GM18873 (cell line): ENCODE data around the gene XYLT1.

Experiments used
- ATAC-seq: cut with Tn5 transposase; IDR thresholded peaks from one replicate; pipeline ENCODE4 v1.9.1; 2021; ENCODE audit warnings: mild to moderate bottlenecking, moderate library complexity, moderate number of reproducible peaks; ENCODE audit not compliant: unreplicated experiment, low FRiP score

XYLT1 gene

GRCh38 chr16:17134586-17134985, 336.2 kb downstream of the XYLT1 start:
- ATAC-seq, result peak; percentile 90

DNA sequence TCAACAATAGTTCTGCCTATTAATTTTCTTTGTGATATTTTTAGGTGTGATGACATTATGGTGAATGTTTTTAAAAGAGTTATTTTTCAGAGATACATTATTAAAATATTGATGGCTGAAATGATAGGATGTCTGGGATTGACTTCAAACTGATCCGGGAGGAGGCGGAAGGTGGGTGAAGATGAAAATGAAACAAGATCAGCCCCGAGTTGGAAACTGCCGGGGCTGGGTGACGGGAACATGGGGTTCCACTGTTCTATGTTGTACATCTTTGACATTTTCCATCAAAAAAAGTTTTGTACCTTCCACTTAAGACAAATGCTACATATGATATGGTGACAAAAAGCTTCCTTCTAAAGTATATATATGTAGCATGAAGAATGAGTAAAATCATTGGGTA, 336.9 kb downstream of the XYLT1 start:
- ATAC-seq, result no peak

GRCh38 chr16:17131351-17131750, 339.4 kb downstream of the XYLT1 start:
- no peak for ATAC-seq

DNA sequence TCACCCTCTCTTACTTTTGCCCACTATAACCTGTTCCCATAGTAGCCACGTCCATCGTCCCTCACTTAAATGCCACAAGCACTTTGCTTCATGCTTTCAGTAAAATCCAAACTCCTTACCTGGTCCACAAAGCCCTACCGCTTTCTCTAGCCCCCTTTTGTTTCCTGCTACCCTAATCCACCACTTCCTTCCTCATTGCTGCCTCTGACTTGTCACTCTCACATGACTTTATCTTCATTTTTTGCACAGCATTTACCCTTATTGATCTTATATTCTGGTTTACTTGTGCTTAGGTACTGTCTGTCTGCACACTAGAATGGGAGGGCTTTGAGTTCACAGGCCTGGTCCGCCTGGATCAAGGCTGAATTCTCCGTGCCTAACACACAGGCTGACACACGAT, 340.0 kb downstream of the XYLT1 start:
- no peak for ATAC-seq

GRCh38 chr16:17129971-17130370, 340.8 kb downstream of the XYLT1 start:
- ATAC-seq, result no peak

GRCh38 chr16:17128791-17129190, 342.0 kb downstream of the XYLT1 start:
- no peak for ATAC-seq

GRCh38 chr16:17126156-17126555, 344.6 kb downstream of the XYLT1 start:
- no peak for ATAC-seq

DNA sequence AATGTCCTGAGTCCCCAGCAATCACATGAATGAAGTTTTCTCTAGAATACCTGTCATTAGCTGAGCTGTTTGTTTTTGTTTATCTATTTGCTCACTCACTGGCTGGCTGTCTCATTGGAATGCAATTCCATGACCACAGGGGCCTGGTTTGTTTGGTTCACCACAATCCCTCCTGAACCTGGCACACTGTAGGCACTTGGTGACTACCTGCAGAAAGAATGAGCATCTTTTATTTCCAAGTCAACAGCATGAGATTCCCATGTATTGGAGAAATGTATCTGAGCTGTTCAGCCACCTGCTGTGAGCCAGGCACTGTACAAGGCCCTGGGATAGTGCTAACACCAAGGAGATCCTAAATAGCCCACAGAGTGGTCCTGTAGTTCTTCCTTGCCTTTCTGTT, 345.1 kb downstream of the XYLT1 start:
- ATAC-seq, result no peak

DNA sequence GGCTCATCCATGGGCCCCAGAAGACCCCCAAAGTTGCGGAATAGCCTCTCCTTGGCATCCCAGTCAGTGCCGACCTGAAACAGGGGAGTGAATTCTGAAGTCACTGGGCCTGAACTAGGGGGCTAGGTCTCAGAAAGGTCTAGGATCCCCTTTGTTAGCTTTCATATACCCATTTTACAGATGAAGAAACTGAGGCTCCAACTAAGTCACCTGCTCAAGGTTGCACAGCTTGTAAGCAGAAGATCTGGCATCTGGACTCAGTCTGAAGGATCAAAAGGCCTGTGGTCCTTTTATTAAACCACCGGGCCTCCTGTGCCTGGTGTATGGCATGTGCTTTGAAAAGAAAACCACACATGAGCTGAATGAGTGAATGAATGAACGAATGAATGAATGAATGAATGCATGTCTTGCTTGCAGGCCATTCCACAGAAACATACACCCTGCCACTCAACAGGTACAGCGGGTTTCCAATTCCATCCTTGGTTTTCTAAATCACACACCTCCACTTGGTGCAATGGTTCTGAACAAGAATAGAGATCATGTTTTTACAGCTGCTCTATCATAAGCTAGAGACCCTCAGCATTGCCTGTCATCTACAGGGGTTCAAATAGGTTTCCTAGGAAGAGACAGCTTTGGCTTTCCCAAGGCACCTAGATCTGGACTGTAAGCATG, 352.7 kb downstream of the XYLT1 start:
- ATAC-seq, result no peak

DNA sequence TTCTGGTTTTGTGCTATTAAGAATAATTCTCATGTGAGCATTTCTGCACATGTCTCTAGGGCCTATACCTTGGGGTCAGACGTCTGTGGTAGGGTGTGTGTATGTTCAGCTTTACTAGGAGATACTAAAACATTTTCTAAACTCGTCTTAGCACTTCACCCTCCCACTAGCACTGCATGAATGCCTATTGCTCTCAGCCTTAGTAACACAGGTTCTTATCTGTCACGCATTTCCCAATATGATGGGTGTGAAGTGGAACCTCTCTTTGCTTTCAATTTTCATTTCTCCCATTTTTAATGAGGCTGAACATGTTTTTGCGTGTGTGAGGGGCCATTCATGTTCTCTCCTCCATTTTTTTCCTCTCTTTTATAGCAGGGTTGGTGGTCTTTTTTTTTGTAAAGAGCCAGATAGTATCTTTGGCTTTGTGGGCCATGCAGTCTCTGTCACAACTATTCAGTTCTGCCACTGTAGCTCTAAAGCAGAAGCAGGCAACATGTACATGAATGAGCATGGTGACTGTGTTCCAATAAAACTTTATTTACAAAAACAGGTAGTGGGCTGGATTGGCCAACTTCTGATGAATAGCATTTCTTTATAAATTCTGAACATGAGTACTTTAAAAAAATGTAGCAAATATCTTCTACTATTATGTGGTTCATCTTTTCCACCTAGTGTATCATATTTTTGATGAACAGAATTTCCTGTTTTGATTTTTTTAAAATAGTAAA, 354.0 kb downstream of the XYLT1 start:
- ATAC-seq, result no peak

DNA sequence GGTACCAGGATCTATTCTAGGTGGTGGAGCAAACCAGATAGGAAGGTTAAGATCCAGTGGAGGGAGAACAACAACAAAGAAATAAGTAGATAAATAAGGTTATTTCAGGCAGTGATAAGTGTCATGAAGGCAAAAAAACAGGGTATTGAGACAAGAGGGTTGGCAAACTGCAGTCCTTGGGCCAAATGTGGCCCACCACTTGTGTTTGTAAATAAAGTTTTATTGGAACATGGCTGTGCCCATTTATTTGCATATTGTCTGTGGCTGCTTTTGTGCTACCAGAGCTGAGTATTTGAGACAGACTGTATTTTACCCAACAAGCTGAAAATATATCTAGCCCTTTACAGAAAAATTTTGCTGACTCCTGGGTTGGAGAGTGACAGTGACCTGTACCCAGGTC, 361.3 kb downstream of the XYLT1 start:
- ATAC-seq, result no peak

- ATAC-seq, result no peak
These were observed 362.2 kb downstream of the XYLT1 start for GRCh38 chr16:17108596-17108995.

DNA sequence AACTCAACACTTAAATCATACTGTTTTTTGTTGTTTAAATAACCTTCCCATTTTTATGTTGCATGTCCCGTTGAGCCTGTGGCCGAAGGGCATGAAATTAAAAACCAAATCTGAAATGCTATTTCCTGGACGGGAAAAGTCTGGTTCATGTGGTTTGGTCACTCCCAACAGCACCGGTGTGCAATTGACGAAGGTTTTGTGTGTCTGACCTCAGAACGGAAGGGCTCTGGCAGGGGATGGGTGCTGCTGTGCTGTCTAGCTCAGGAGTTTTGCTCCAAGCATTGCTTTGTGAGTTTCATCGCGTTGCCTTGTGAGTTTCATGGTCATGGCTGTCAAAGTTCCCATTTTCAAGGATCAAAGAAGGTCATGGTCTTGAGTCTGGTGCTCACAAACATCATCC, 363.3 kb downstream of the XYLT1 start:
- no peak for ATAC-seq

DNA sequence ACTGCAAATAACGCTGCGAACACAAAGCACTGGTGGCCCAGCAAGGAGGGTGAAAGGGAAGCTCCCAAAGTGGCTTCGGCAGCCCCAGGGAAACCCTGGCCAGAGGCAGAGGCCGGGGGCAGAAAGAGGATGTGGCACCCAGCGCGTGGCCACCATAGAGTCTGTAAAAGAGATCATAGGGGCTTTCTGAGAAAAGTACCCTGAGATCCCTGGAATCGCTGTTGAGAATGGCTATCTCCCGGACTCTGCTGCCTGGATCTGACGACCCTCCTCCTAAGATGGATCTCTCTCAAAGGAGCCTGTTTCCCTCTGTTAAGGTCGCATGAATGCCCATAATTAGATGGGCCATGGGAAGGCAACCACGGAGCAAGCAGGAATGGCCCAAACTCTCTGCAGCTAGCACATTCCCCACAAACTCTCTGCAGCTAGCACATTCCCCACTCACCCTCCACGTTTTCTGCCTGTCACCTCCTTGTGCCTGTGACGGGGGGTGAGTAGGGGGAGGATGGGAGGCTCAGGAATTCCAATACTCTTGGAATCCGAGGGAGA, 364.4 kb downstream of the XYLT1 start:
- ATAC-seq, result no peak

- ATAC-seq, result no peak
These were observed 365.4 kb downstream of the XYLT1 start for GRCh38 chr16:17105239-17105797.

DNA sequence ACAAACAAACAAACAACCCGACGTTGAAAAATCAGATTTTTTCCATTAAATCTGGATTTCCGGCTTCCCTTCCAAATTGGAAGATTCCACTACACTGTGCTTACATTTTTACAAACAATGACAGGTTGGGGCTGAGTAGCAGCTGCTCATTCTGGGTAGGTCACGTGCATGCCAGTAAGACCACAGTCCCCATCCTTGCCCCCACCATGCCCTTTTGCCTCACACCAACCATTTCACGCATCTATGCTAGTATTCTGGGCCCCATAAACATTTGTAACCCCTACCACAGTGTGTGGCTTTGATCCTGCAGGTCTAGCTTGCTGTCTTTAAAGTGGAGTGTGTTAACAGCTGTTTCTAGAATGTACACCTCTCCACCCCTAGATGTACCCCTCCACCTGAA, 366.1 kb downstream of the XYLT1 start:
- ATAC-seq, result no peak

- ATAC-seq, result no peak
These were observed 367.5 kb downstream of the XYLT1 start for GRCh38 chr16:17103216-17103615.

DNA sequence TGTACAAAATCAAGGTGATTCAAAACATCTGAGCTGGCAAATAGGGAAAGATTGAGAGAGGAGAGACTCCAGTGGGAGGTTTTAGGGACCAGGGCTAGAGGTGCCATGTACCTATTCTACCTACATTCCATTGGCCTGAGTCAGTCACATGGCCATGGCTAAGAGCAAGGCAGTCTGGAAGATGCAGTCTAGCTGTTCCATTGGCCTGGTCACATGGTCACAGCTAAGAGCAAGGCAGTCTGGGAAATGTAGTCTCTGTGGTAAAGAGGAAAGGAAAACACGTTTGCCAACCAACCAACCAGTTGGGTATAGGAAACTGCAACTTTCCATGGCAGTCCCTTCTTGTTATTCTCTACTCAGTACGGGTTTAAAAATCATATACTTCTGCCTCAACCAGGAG, 369.1 kb downstream of the XYLT1 start:
- no peak for ATAC-seq

GRCh38 chr16:17098685-17099084, 372.1 kb downstream of the XYLT1 start:
- ATAC-seq, result no peak

DNA sequence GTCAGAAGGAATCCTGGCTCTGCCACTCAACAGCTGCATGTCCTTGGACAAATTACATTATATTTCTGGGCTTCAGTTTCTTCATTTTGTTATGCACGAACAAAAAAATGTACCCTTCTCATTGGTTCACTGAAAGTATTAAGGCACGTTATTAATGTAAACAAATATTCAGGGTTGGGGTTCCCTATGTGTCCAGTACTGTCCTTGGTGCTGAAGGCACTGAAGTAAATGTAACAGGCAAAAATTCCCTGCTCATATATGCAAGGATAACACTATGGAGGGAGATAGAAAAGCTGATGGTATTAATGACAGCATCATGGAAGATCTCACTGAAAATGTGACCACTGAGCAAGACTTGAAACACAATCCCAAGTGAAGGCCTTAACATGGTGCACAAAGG, 386.6 kb downstream of the XYLT1 start:
- no peak for ATAC-seq

DNA sequence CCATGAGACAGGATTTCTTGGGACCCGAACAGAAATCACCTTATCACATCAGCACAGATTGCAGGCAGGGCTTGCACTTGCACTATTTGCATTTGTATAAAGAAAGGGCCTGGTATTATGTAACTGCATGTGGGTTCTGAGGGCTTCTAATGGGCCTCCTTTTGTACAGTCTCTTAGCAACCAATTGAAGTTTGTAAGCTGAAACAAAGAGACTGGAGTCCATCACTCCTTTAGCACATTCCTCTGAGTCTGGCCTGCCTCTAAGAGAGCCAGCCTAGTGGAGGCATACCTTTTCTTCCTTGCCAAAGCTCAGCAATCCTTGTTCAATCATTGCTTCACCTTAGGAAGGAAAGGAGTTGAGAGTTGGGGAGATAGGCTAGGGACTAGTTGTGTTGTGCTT, 387.1 kb downstream of the XYLT1 start:
- ATAC-seq, result no peak
